GM19463 (cell line): Measurements from ENCODE around the gene SLC7A5.
"Not testable (repeated sequence)": the region's sequence is repeated elsewhere in the genome, so short reads cannot be mapped to it uniquely, and the experiment has no call there.

Source experiments
- ATAC-seq: cut with Tn5 transposase; IDR thresholded peaks from one replicate; pipeline ENCODE4 v1.9.1; 2021; ENCODE audit warnings: mild to moderate bottlenecking, moderate library complexity; ENCODE audit not compliant: unreplicated experiment

SLC7A5 gene

DNA sequence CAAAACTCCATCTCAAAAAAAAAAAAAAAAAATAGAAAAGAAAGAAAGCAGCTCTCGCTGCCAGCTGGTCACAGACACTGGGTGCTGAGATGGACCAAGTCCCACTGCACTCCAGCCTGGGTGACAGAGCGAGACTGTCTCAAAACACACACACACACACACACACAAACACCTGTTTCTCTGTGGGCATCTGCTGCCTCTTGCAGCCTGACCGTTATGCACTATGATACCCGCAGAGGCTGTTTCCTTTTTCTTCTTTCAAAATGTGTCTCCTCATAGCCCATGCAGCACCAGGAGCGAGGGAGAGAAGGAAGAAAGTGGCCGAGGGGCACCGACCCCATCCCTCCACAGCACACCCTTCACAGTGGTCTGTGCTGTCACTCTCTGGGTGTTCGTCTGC lies 66.6 kb downstream of the SLC7A5 start:
- ATAC-seq = no peak

DNA sequence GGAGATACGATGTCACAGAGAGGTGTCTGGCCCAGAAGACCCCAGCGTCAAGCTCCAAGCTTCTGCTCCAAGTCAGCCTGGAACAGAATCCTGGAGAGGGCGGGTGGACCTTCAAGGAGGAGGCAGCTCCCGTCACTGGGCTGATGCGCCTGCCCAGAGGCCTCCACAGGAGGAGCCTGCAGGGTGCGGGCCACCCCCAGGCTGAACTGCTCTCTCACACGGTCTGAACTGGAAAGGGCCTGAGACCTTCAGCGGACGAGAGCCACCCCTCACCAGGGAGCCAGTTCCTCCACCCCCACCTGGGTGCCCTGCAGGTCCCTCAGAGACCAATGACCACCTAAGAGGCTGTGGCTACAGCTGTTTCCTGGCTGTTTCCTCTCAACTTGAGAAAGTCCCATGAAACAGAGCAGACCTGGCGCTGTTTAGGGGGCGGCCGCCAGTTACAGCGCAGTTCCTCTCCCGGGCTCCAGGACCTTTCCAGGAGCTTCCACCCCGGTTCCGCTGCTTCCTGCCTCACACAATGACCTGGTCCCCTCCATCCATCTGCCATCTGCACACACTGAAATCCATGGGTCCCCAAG lies 67.5 kb downstream of the SLC7A5 start:
- no peak for ATAC-seq

- no peak for ATAC-seq
Measured at GRCh38 chr16:87800497-87800896, 68.8 kb downstream of the SLC7A5 start.

DNA sequence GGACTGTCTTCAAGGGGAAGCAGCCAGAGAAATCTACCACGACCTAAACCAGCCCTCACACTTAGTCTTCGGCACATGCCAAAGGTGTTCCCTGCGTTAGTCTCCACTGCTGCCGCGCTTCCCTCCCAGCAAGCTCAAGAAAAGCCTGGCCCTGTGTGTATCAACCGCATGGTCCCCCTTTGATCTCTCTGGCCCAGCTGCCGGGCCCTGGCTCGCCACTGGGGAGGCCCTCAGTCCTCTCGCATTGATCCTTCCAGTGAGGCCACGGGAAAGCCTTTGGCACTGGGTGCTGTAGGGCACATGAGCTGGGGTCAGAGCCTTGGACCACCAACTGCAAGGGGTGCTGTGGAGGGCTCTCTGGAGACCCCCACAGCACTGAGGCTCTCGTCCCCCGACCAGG lies 74.0 kb downstream of the SLC7A5 start:
- ATAC-seq = no peak

GRCh38 chr16:87794485-87795078 lies 74.7 kb downstream of the SLC7A5 start:
- no peak for ATAC-seq

DNA sequence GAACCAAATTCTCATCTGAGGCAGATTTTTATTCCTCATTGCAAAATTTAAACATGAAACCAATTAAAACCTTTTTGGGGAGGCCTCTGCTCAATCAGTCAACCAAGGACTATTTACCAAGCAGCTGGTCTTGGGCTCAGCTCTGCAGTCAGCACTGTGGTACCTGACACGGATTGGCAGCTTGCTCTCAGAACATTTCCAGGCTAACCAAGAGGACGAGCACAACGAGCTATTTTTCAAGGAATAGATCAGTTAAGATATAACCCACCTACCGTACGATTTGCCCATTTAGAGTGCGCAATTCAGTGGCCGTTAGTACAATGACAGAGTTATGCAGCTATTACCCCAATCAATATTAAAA lies 77.1 kb downstream of the SLC7A5 start:
- ATAC-seq = no peak

DNA sequence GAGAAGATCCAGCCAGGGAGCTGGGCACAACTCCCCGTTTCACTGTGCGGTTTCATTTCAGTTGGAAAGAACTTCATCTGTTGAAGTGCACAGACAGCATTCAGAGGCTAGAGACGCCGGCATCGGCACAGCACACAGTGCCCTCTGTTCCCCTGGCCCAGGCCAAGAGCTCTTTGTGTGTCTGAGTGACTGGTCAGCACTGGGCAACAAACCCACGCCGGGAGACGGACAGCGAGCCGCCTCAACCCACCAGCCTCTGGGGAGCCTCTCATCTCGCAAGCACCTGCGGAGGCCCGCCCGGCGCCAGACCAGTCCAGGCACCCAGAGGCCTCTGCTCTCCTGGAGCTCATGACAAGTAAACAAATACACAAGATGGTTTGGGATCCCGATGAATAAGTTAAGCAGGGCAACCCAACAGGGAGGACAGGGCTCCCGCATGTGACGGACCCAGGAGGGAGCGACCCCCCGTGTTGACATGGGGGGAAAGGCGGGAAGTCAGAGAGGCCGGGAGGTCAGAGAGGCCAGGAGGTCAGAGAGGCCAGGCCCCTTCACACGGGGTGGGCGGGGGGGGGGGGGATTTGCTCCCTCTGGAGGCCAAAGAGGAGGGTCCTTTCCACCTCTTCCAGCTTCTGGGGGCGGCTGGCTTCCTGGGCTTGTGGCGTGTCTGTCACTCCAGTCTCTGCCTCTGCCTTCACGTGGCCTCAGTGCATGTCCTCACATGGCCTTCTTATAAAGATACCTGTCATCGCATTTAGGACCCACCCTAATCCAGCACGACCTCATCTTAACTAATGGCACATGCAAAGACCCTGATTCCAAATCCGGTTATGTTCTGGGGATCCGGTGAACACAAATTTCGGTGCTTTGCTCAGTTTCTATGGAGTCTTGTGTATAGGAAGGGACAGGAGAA lies 77.8 kb downstream of the SLC7A5 start:
- no peak for ATAC-seq

- no peak for ATAC-seq
Measured at GRCh38 chr16:87790292-87791100, 78.8 kb downstream of the SLC7A5 start.

- ATAC-seq = no peak
Measured at GRCh38 chr16:87789437-87790291, 79.6 kb downstream of the SLC7A5 start.

- ATAC-seq = not testable (repeated sequence)
Measured at GRCh38 chr16:87788730-87789436, 80.4 kb downstream of the SLC7A5 start.

DNA sequence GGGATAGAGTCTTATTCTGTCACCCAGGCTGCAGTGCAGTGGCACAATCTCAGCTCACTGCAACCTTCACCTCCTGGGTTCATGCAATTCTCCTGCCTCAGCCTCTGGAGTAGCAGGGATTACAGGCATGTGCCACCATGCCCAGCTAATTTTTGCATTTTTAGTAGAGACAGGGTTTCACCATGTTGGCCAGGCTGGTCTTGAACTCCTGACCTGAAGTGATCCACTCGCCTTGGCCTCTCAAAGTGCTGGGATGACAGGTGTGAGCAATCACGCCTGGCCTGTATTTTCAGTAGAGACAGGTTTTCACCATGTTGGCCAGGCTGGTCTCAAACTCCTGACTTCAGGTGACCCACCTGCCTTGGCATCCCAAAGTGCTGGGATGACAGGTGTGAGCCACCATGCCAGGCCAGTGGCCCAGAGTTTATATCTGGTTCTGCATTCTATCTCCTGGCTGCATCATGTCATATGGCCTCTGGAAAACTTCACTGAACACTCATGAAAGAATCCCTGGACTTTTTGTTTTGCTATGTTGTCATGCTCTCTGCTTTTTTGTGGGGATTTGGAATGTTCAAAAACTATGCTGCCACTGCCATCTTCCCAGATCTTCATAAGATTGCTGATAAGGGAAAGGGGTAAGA lies 81.7 kb downstream of the SLC7A5 start:
- ATAC-seq = not testable (repeated sequence)

DNA sequence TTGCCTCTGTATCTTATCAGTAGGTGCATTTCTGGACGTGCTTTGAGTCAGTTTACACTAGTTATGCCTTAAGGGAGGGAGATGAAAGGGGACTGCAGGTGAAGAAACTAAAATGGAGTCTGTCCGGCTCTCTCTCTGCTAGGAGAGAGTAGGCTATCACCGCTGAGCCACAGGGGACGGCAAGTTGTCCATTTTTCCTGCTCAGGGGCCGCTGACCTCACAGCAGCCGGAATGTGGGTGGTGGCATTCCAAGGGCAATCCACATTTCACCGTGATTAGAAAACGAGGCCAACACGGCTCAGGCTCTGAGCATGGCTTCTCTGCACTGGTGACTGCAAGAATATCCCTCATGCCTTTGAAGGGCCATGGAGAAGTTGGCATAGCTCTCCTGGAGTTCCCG lies 84.5 kb downstream of the SLC7A5 start:
- ATAC-seq = no peak

DNA sequence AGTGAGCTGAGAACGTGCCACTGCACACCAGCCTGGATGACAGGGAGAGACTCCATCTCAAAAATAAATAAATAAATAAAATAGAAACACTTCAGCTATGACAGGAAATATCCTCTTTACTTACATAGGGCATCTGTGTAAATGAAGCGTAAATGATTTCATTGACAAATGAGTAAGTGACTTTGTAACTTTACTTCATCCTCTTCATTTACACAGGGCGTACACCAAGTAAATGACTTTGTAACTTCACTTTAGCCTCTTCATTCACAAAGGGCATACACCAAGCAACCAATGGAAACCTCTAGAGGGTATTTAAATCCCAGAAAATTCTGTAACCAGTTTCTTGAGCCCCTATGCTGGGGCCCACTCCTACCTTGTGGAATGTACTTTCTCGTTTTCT lies 87.3 kb downstream of the SLC7A5 start:
- ATAC-seq = no peak

GRCh38 chr16:87780385-87780989 lies 88.8 kb downstream of the SLC7A5 start:
- no peak for ATAC-seq
